A673 (cell line): ENCODE measurements around the gene BABAM1. TPM values are rescaled to one million over a fixed set of nuclear protein-coding genes. Genes with fewer than 3 reads are reported as not detected.

Experiments used
- BruUV-seq: library from RNA; stranded (reverse); fragments of 400-500 nt; replicated peaks from 2 replicates; lab custom pipeline; 2021; lab: Mats Ljungman, UMichigan
- CTCF ChIA-PET: fragments of 300-600 bp; sonication (Branson Sonifier 250); formaldehyde crosslinking; loops from one replicate; lab custom pipeline; 2022; ENCODE audit warnings: antibody characterized with exemption; lab: Charles Lee
- POLR2A ChIA-PET: fragments of 300-600 bp; sonication (Branson Sonifier 250); formaldehyde crosslinking; loops from one replicate; lab custom pipeline; 2022; ENCODE audit warnings: antibody characterized with exemption; ENCODE audit not compliant: low non-redundant PET; lab: Charles Lee
- DNase-seq: peaks from one replicate; pipeline ENCODE4 v3.0.0-alpha.2; 2015; ENCODE audit warnings: low spot score
- H3K27ac ChIP-seq: fragments of 200-600 bp; sonication (generic); 2 replicates; pipeline ENCODE4 v1.5.1; 2016; ENCODE audit warnings: mixed run types, low read depth, mild to moderate bottlenecking, mixed read lengths, antibody characterized with exemption, low read length; ENCODE audit not compliant: poor library complexity, severe bottlenecking
- H3K27me3 ChIP-seq: fragments of 200-600 bp; sonication (generic); replicated peaks from 2 replicates; pipeline ENCODE4 v1.6.1; 2017; ENCODE audit warnings: mixed run types, low read depth, mild to moderate bottlenecking, mixed read lengths, antibody characterized with exemption, low read length; ENCODE audit not compliant: insufficient read depth, poor library complexity
- H3K36me3 ChIP-seq: fragments of 200-600 bp; sonication (generic); 2 replicates; pipeline ENCODE4 v1.6.1; 2016; ENCODE audit warnings: mixed run types, mild to moderate bottlenecking, mixed read lengths, antibody characterized with exemption, low read length; ENCODE audit not compliant: insufficient read depth, poor library complexity, severe bottlenecking
- H3K4me1 ChIP-seq: fragments of 200-600 bp; sonication (generic); 2 replicates; pipeline ENCODE4 v1.6.1; 2017; ENCODE audit warnings: mixed run types, mild to moderate bottlenecking, mixed read lengths, antibody characterized with exemption, low read length; ENCODE audit not compliant: insufficient read depth, poor library complexity, severe bottlenecking
- H3K4me3 ChIP-seq: fragments of 200-600 bp; sonication (generic); 2 replicates; pipeline ENCODE4 v1.5.1; 2016; ENCODE audit warnings: low read depth, mixed run types, mild to moderate bottlenecking, mixed read lengths, low read length; ENCODE audit not compliant: poor library complexity, severe bottlenecking
- H3K9me3 ChIP-seq: fragments of 200-600 bp; sonication (generic); 2 replicates; pipeline ENCODE4 v1.6.1; 2016; ENCODE audit warnings: mixed run types, low read depth, mild to moderate bottlenecking, mixed read lengths, antibody characterized with exemption, low read length; ENCODE audit not compliant: poor library complexity, severe bottlenecking
- EZH2 ChIP-seq: fragments of 200-600 bp; sonication (generic); IDR thresholded peaks from 2 replicates; pipeline ENCODE4 v1.6.1; 2017; ENCODE audit warnings: borderline replicate concordance, low read depth, mild to moderate bottlenecking, mixed read lengths, antibody characterized with exemption, low read length; ENCODE audit not compliant: poor library complexity, severe bottlenecking
- intact Hi-C: fragments of 100-400 bp; cut with micrococcal nuclease; formaldehyde crosslinking; loops from one replicate; pipeline ENCODE4 v1.10.0; 2022; ENCODE audit not compliant: unreplicated experiment
- total RNA-seq: library from RNA; stranded (reverse); gene quantifications from 2 replicates; pipeline ENCODE4 v1.2.3, GENCODE V29; 2021
- TF ChIP-seq, protein P1 (sequence below): fragments of 300-800, 200-600 bp; sonication (generic); conservative IDR thresholded peaks from 2 replicates; pipeline ENCODE4 v1.5.1; 2017; ENCODE audit warnings: low read depth, mild to moderate bottlenecking, antibody characterized with exemption, low read length, moderate library complexity, mixed read lengths

The BABAM1 gene
- total RNA-seq, 1 experiment from 2014 or later: 147 TPM

DNA sequence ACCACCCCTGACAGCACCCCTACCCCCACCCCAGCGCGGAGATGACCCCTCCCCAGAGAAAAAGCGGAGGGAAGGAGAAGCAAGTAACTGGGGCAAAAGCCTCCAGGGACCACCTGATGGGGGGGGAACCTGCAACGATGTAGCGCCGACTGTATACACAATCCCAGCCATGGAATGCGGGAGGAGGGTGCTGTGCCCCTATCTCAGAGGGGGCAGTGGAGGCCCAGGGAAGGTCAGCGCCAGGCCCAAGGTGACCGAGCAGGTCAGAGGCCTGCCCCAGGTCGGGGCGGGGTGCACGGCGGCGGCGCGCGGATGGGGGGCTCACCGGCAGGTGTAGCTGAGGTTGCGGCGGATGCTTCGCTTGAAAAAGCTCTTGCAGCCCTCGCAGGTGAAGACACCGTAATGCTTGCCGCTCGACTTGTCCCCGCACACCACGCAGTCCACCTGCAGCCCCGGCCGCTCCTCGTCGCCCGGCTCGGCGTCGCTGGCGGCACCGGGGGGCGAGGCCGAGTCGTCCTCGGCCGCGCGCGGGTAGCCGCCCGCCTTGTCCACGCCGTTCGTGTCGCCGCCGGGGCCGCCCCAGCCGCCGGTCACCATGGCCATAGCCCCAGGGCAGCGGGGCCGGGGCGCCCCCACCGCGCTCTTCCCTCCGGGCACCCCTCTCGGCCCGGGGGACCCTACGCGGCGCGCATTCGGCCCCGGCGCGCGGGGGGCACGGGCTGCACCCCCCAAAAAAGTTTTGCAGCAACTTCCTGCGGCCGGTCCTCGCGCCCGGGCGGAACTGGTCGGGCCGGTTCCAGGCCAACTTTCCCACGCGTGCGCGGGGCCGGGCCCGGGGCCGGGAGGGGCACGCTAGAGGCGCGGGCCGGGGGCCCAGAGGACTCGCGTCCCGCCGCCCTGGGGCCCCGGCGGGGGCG lies 22.4 kb upstream of the BABAM1 start:
- no peaks in the 10 kb centered on the region for H3K27me3 ChIP-seq
- no TSS peak for BruUV-seq
- ChIA-PET POLR2A (no interaction called here), CTCF (no interaction called here)
- no peak for TF ChIP-seq EZH2
- TF ChIP-seq, protein P1, sequence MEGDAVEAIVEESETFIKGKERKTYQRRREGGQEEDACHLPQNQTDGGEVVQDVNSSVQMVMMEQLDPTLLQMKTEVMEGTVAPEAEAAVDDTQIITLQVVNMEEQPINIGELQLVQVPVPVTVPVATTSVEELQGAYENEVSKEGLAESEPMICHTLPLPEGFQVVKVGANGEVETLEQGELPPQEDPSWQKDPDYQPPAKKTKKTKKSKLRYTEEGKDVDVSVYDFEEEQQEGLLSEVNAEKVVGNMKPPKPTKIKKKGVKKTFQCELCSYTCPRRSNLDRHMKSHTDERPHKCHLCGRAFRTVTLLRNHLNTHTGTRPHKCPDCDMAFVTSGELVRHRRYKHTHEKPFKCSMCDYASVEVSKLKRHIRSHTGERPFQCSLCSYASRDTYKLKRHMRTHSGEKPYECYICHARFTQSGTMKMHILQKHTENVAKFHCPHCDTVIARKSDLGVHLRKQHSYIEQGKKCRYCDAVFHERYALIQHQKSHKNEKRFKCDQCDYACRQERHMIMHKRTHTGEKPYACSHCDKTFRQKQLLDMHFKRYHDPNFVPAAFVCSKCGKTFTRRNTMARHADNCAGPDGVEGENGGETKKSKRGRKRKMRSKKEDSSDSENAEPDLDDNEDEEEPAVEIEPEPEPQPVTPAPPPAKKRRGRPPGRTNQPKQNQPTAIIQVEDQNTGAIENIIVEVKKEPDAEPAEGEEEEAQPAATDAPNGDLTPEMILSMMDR: no peak
- H3K36me3 ChIP-seq: no peaks in the 10 kb centered on the region
- intact Hi-C loops: no loop called here
- peak overlapping the region; percentile 66 for H3K4me3 ChIP-seq
- DNase-seq: no peak
- H3K4me1 ChIP-seq: peaks cover 12% of the 10 kb centered on the region
- peak overlapping the region; percentile 23 for H3K27ac ChIP-seq
- no peaks in the 10 kb centered on the region for H3K9me3 ChIP-seq

DNA sequence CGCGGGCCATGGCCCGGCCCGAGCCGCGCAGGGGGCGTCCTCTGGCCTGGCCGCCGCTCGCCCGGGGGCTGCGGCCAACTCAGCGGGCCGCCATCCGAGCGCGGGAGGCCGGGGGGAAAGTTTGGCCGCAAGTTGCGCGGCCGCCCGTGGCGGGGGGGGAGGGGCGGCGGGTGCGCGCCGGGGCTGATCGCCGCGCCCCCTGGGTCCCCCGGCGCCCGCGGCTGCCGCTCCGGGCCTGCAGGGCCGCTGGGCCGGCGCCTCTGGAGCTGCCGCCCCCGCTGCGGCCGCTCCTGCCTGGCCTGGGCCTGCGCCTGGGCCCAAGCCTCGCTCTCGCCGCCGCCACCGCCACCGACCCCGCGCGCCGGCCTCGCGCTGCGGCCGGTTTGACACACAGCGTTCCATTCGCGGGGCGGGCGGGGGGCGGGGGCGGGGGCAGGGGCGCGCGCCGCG lies 21.7 kb upstream of the BABAM1 start, which contains the start of gene NR2F6:
Gene NR2F6, minus strand, starts transcription at position 385 of the 450 bp plus-strand sequence. CDS start 699 bp downstream, outside the sequence.
- Histone ChIP-seq H3K9me3 (no peaks in the 10 kb centered on the region), H3K27me3 (no peaks in the 10 kb centered on the region), H3K4me1 (peaks cover 12% of the 10 kb centered on the region), H3K4me3 (peak within 1 kb of the TSS; percentile 66), H3K27ac (peak within 1 kb of the TSS; percentile 65), H3K36me3 (no peaks in the 10 kb centered on the region)
- BruUV-seq: no TSS peak
- no peak for TF ChIP-seq EZH2
- intact Hi-C loops: no loop called here
- CTCF ChIA-PET: no interaction called here
- no peak for DNase-seq
- POLR2A ChIA-PET: no interaction called here

DNA sequence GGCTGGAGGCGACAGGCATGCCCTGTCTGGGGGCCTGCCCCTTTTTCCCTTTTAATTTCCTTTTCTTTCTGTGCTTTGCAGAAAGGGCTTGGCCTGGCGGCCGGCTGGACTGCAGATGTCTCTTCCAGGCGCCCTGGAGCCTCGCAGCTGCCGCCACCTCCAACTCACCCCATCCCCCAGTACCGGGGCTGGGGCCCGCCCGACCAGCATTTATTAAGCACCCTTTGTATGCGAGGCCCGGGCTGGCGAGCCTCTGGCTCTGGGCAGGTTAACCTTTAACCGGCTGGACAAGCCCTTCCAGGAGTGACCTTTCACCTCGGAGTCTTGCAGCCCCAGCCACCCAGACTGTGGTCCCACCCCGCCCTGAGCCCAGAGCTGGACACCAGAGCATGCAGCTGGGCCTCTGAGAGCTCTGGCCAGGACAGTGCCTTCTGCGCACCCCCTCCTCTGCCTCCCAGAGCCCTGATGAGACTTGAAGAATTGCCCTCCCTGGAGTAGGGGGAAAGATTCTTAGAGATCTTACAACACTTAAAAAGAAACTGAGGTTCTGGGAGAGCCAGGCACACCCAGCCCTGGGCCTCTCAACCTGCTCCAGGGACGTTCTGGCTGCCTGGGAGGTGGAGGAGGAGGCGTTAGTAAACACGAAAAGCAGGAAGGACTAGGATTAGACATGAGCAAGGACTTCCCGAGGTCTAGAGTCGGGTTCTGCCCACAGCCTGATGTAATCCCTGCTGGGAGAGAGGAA lies 20.4 kb upstream of the BABAM1 start:
- CTCF ChIA-PET: no interaction called here
- H3K9me3 ChIP-seq: no peaks in the 10 kb centered on the region
- H3K27ac ChIP-seq: peak overlapping the region; percentile 65
- peak; percentile 49 for DNase-seq
- intact Hi-C loops: no loop called here
- no peaks in the 10 kb centered on the region for H3K36me3 ChIP-seq
- H3K27me3 ChIP-seq: no peaks in the 10 kb centered on the region
- H3K4me1 ChIP-seq: peaks cover 12% of the 10 kb centered on the region
- H3K4me3 ChIP-seq: peak overlapping the region; percentile 66
- no peak for TF ChIP-seq EZH2
- TF ChIP-seq, protein P1: no peak
- BruUV-seq: no TSS peak
- POLR2A ChIA-PET: no interaction called here
